ENCODE measurements around the gene SLC25A4.

GRCh38 chr4:185165605-185166063 lies 22.6 kb downstream of the SLC25A4 start:
- TF ChIP-seq POLR2A (IDR thresholded peaks at IDR 0.05) (no peak), CTCF (IDR thresholded peaks at IDR 0.05) (no peak)
